ENCODE data around the gene TAF11L6.
"Not testable (repeated sequence)": the region's sequence is repeated elsewhere in the genome, so short reads cannot be mapped to it uniquely, and the experiment has no call there.

DNA sequence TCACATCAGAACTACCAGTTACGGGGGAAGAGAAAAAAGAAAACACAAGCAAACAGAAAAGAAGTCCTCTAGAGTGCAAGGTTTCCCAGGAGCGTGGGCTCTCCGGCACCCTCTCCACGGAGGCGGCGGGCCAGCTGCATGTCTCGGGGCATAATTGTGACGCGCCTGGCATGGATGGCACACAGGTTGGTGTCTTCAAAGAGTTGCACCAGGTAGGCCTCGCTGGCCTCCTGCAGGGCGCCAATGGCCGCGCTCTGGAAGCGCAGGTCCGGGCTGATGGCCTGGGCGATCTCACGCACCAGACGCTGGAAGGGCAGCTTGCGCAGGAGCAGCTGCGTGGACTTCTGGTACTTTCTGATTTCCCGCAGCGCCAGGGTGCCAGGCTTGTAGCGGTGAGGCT, 37.2 kb upstream of the TAF11L6 start:
- TF ChIP-seq, protein P1, sequence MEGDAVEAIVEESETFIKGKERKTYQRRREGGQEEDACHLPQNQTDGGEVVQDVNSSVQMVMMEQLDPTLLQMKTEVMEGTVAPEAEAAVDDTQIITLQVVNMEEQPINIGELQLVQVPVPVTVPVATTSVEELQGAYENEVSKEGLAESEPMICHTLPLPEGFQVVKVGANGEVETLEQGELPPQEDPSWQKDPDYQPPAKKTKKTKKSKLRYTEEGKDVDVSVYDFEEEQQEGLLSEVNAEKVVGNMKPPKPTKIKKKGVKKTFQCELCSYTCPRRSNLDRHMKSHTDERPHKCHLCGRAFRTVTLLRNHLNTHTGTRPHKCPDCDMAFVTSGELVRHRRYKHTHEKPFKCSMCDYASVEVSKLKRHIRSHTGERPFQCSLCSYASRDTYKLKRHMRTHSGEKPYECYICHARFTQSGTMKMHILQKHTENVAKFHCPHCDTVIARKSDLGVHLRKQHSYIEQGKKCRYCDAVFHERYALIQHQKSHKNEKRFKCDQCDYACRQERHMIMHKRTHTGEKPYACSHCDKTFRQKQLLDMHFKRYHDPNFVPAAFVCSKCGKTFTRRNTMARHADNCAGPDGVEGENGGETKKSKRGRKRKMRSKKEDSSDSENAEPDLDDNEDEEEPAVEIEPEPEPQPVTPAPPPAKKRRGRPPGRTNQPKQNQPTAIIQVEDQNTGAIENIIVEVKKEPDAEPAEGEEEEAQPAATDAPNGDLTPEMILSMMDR (IDR thresholded peaks at IDR 0.05): not testable (repeated sequence)
- TF ChIP-seq EZH2, EZH2phosphoT487 (IDR thresholded peaks at IDR 0.05): not testable (repeated sequence)
